Esophagus muscularis mucosa (tissue), 3 donors: ENCODE measurements around the gene ZDHHC19.

Source experiments
- CTCF ChIP-seq, 3 experiments: fragments of 200-600 bp in 2 of 3; fragments of 450-650 bp in 1 of 3; sonication (generic) in 2 of 3; IDR thresholded peaks; one replicate each; pipeline ENCODE4 v1.5.1; 2017 to 2019; ENCODE audit warnings: antibody characterized with exemption in 3 of 3, mild to moderate bottlenecking in 2 of 3, moderate library complexity in 1 of 3
- POLR2AphosphoS5 ChIP-seq, 2 donors: sonication (generic); formaldehyde crosslinking; IDR thresholded peaks; one replicate each; pipeline ENCODE4 v1.6.1; 2017; ENCODE audit warnings: antibody characterized with exemption in 2 of 2

DNA sequence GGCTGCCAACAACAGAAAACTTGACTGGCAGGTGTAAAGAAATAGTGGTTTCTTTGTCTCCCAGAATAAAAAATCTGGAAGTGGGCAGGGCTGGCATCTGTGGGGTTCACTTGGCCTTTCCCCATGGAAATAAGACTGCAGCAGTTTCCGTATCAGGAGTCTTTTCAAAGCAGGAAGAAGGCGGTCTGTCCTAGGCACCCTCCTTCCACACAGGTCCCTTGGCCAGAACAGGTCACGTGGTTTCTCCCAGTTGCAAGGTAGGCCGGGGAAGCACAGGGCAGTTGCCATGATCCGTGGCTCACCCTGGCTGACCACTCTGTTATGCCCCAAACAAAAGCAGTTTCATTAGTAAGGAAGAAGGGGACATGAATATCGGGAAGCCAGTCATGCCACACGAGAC lies 45.4 kb downstream of the ZDHHC19 start:
- TF ChIP-seq CTCF (IDR thresholded peaks at IDR 0.05) (no peak), POLR2AphosphoS5 (IDR thresholded peaks at IDR 0.05) (no peak)
